AG08395 (cell line): ENCODE measurements around the gene GNAI2.

ENCODE experiments used
- DNase-seq: peaks from one replicate; pipeline ENCODE4 v3.0.0; 2012; ENCODE audit warnings: mixed read lengths, low spot score

Gene GNAI2

GRCh38 chr3:50297896-50298725 is 62.1 kb downstream of the GNAI2 start:
- no peak for DNase-seq

- DNase-seq, result peak; percentile 100
Observed at GRCh38 chr3:50298836-50299637, 63.0 kb downstream of the GNAI2 start, which contains the start of the genes HYAL3 and NAA80. Gene HYAL3, minus strand, starts transcription at chr3:50299405. Its CDS starts 3,803 bp downstream, at chr3:50295602. Gene NAA80, minus strand, starts transcription at chr3:50299405. Its CDS starts 1,942 bp downstream, at chr3:50297463.

DNA sequence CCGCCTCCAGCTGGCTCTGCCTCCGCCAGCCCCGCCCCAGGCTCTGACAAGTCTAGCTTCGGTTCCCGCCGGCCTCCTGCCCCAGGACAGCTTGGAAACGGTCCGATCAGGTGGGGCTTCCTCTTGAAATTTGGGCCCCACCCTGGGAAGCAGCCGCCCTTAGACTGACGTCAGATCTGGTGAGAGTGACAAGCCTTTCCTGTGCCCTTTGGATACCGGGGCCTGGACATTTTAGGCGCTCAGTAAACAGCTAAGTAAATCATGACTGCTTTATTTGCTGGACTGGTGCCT is 63.6 kb downstream of the GNAI2 start:
- no peak for DNase-seq

DNA sequence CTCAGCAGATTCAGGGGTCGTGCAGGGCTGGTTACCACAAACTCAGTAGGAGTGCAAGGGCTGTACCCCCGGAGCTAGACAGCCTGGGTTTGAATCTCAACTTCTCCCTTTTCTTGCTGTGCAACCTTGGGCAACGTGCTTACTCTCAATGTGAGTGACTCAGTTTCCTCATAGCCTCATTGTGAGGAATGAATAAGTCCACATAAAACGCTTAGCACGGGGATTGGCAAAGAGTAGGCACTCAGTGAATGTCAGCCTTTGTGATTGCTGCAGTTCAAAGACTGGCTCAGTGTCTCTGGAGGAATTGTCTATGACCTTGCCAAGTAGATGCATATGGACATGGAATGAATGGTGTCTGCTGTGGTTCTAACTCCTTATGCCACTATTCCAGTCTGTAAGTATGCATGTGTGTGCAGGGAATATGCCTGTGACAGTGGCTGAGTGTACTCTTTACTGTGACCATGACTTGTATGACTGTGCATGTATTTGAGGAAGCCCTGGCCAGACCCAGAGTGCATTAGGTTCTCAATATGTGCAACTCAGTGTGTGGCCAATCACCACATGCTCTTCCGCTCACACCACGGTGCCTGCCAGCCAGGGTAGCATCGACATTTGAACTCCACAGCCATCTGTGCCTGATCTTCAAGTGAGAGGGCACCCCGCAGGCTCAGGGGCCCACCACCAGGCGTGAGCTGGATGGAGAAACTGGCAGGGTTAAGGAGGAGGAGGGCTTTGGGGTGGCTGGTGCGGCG is 64.1 kb downstream of the GNAI2 start:
- peak; percentile 32 for DNase-seq

DNA sequence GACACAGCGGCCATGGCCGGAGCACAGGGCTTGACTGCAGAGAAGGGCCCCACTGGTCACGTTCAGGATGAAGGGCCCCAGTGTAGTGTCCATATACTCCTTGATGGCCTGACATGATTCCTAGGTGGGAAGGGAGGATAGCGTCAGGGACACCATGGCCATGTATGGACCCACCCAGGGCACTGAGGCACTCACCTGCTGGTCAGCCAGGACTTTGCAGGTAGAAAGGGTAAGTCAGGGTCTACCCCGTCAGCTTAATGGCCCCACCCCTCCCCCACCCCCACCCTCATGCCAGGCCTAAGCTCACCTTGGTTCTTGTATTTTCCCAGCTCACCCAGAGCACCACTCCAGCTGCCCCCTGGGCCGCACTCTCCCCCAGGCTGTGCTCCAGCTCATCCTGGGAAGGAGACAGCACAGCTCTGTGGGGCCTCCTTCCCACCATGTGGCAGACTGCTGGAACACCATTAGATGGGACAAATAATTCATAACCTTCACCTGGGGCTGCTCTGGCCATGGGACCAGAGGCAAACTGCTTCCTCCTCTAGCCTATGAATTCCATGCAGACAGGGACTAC is 64.8 kb downstream of the GNAI2 start:
- no peak for DNase-seq

DNA sequence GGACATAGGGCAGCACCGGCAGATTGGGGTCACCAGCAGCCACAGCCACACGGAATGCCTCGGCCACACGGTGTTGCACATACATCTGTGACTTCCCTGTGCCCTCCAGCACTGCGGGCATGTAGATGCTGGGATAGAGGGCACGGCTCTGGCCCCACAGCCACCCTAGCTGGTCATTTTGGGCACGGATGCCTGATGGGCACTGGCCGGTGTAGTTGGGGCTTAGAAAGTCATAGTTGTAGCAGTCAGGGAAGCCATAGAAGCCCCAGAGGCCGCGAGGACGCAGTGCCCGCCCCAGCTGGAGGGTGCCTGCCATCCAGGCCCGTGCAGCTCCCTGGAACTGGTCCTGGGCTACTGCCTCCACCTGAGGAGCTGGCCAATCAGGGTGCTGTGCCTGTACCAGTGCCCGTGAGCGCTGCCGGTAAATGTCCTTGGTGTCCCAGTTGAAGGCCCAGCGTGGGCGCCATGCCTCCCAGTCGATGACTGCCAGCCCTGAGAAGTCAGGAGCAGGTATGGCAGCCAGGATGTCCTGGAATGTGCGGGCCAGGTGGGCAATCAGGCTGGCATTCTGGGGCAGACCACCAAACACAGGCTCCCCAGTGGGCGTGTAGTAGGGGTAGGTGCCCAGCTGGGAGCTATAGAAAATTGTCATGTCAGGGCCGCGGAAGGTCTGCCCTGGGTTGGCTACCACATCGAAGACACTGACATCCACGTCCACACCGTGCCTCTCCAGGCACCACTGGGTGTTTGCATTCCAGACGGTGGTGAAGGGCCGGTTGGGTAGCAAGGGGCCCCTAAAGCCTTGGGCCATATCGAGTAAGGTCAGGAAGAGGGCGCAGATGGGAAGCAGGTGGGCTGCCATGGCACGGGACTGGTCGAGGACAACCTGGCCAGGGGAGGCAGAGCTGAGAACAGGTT is 66.3 kb downstream of the GNAI2 start:
- DNase-seq, result no peak

DNA sequence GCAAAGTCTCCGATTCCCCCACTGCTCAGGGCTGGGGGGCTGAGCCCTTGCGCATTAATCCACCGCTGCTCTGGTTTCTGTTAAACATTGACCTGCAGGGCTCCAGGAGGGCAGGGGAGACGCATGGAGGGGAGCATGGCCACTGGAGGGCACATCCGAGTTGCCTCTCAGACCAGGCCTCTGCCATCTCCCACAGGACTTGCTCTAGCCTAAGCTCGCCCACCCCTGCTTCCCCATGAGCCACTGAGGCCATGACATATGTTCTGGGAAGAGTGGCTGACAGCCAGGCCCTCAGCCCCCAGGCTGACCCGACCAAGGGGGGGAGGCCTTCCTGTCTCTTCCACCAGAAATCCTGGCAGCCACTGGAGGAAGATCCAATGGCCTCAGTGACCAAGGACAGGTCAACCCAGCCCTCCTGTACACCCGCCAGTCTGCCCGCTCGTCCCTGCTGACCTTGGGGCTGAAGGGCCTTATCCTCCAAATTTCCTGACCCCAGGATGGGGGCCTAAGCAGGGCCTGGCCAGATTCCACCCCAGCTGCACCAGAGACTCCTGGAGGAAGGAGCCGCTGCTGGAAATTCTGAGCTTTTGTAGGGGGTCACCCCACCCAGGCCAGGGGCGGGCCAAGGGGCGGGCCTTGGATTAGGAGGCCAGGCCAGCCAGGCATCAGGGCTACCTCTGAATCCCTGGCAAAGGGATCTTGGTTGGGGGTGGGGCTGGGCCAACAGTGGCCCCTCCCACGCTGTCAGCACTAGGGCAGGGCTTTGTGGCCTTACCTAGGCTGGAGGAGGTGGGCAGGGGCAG is 67.2 kb downstream of the GNAI2 start, which contains the start of gene HYAL1:
Gene HYAL1 (minus strand): TSS at position 562 of the 803 bp plus-strand sequence. CDS start 618 bp downstream, outside the sequence.
- no peak for DNase-seq

GRCh38 chr3:50304601-50305000 is 68.6 kb downstream of the GNAI2 start:
- no peak for DNase-seq
